Measurements from ENCODE around the gene TM9SF3.

DNA sequence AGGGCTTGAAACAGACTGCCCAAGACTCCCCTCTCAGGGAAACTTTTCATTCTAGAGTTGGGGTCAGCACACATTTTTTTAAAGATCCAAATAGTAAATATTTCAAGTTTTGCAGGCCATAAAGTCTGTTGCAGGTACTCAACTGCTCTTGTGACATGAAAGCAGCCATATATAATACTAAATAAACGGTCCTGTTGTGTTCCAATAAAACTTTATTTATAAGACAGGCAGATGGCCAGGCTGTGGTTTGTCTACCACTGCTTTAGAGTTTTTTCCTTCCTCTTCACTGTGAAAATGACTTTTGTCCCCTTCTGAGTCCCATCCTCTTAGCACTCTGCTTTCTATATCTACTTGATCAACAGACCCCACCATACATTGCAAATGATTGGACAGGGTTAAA, 40.5 kb upstream of the TM9SF3 start:
- TF ChIP-seq POLR2AphosphoS5 (IDR thresholded peaks at IDR 0.05): no peak
- TF ChIP-seq, protein P1, sequence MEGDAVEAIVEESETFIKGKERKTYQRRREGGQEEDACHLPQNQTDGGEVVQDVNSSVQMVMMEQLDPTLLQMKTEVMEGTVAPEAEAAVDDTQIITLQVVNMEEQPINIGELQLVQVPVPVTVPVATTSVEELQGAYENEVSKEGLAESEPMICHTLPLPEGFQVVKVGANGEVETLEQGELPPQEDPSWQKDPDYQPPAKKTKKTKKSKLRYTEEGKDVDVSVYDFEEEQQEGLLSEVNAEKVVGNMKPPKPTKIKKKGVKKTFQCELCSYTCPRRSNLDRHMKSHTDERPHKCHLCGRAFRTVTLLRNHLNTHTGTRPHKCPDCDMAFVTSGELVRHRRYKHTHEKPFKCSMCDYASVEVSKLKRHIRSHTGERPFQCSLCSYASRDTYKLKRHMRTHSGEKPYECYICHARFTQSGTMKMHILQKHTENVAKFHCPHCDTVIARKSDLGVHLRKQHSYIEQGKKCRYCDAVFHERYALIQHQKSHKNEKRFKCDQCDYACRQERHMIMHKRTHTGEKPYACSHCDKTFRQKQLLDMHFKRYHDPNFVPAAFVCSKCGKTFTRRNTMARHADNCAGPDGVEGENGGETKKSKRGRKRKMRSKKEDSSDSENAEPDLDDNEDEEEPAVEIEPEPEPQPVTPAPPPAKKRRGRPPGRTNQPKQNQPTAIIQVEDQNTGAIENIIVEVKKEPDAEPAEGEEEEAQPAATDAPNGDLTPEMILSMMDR (IDR thresholded peaks at IDR 0.05): no peak

Measured in breast epithelium (tissue), 3 donors.